NCI-H1417 (cell line): ENCODE measurements around the gene PSMA2.
"Not testable (repeated sequence)": the region's sequence is repeated elsewhere in the genome, so short reads cannot be mapped to it uniquely, and the experiment has no call there.

Experiments used
- DNase-seq, 3 experiments: peaks; one replicate each; lab custom pipeline; 2025; lab: John Stamatoyannopoulos, UW

Gene PSMA2

GRCh38 chr7:42906181-42906580 is 25.8 kb downstream of the PSMA2 start:
- no peak for DNase-seq

- no peak for DNase-seq
Measured at GRCh38 chr7:42902331-42902730, 29.6 kb downstream of the PSMA2 start.

- DNase-seq = no peak
Measured at GRCh38 chr7:42900842-42901241, 31.1 kb downstream of the PSMA2 start.

- DNase-seq = peak in 2 of 3 experiments; percentile 47 to 93
Measured at GRCh38 chr7:42893346-42894240, 38.4 kb downstream of the PSMA2 start.

- DNase-seq = no peak
Measured at GRCh38 chr7:42886893-42887505, 45.0 kb downstream of the PSMA2 start.

GRCh38 chr7:42886129-42886528 is 45.8 kb downstream of the PSMA2 start:
- DNase-seq = no peak

- DNase-seq = not testable (repeated sequence)
Measured at GRCh38 chr7:42885183-42885582, 46.8 kb downstream of the PSMA2 start.

GRCh38 chr7:42883950-42884349 is 48.0 kb downstream of the PSMA2 start:
- DNase-seq = no peak

GRCh38 chr7:42880392-42880791 is 51.6 kb downstream of the PSMA2 start:
- DNase-seq = no peak

- DNase-seq = no peak
Measured at GRCh38 chr7:42878303-42878702, 53.7 kb downstream of the PSMA2 start.

- DNase-seq = no peak
Measured at GRCh38 chr7:42877862-42878261, 54.1 kb downstream of the PSMA2 start.

GRCh38 chr7:42876182-42877068 is 55.5 kb downstream of the PSMA2 start:
- DNase-seq = peak in 2 of 3 experiments; percentile 38 to 66

GRCh38 chr7:42869131-42870020 is 62.6 kb downstream of the PSMA2 start:
- no peak for DNase-seq

- no peak for DNase-seq
Measured at GRCh38 chr7:42868480-42868879, 63.5 kb downstream of the PSMA2 start.
